ENCODE data around the gene PARD3B. TPM values are rescaled to one million over a fixed set of nuclear protein-coding genes. Genes with fewer than 3 reads are reported as not detected.

PARD3B gene
- total RNA-seq, 1 experiment from 2014 or later, result 2.0 TPM

- TF ChIP-seq, protein P1, sequence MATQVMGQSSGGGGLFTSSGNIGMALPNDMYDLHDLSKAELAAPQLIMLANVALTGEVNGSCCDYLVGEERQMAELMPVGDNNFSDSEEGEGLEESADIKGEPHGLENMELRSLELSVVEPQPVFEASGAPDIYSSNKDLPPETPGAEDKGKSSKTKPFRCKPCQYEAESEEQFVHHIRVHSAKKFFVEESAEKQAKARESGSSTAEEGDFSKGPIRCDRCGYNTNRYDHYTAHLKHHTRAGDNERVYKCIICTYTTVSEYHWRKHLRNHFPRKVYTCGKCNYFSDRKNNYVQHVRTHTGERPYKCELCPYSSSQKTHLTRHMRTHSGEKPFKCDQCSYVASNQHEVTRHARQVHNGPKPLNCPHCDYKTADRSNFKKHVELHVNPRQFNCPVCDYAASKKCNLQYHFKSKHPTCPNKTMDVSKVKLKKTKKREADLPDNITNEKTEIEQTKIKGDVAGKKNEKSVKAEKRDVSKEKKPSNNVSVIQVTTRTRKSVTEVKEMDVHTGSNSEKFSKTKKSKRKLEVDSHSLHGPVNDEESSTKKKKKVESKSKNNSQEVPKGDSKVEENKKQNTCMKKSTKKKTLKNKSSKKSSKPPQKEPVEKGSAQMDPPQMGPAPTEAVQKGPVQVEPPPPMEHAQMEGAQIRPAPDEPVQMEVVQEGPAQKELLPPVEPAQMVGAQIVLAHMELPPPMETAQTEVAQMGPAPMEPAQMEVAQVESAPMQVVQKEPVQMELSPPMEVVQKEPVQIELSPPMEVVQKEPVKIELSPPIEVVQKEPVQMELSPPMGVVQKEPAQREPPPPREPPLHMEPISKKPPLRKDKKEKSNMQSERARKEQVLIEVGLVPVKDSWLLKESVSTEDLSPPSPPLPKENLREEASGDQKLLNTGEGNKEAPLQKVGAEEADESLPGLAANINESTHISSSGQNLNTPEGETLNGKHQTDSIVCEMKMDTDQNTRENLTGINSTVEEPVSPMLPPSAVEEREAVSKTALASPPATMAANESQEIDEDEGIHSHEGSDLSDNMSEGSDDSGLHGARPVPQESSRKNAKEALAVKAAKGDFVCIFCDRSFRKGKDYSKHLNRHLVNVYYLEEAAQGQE (IDR thresholded peaks at IDR 0.05; ENCODE audit: low read depth), result no peak
- TF ChIP-seq POLR2AphosphoS5 (IDR thresholded peaks at IDR 0.05; ENCODE audit: low read depth, low read length) (no peak), SP1 (IDR thresholded peaks at IDR 0.05; ENCODE audit: low read depth) (no peak), CEBPB (IDR thresholded peaks at IDR 0.05; ENCODE audit: low read depth) (no peak), ZFX (IDR thresholded peaks at IDR 0.05) (no peak)
Measured at GRCh38 chr2:205261516-205262020, 716.3 kb downstream of the PARD3B start (continued).

DNA sequence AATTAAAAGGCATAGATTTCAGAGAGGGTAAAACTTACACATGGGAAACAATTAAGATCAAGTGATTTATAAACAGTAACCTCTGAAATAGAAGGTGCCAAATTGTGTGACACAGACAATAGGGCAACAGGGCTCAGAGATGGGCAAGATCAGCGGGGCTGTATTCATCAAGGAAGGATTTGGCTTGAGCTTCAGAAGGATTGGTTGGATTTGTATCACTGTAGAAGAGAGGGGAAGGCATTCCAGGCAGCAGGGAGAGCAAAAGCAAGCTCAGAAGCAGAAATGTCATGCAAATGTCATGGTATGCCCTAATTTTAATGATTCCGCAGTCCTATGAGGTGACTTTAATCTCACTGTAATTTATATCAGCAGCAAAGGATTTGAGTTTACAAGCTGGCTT lies 722.0 kb downstream of the PARD3B start:
- ChIA-PET CTCF (no interaction called here), POLR2A (no interaction called here), RAD21 (ENCODE audit: low non-redundant PET in 1 of 2, low total read pairs in 2 of 2, uncharacterized antibody in 2 of 2, unreplicated experiment in 2 of 2) (no interaction called here)
- no peaks in the 10 kb centered on the region for H3K79me2 ChIP-seq (ENCODE audit: insufficient read depth, low read length)
- no peaks in the 10 kb centered on the region for H3K9me3 ChIP-seq (ENCODE audit: control insufficient read depth in 1 of 2, insufficient read depth in 1 of 2, low read depth in 1 of 2, low read length in 2 of 2)
- no peak overlapping the region for H3K9ac ChIP-seq (ENCODE audit: low read length)
- H3K27ac ChIP-seq (ENCODE audit: low read depth, low read length), result no peak overlapping the region
- no peaks in the 10 kb centered on the region; the same call in 1 of the 2 replicates for H4K20me1 ChIP-seq (ENCODE audit: insufficient read depth)
- no peaks in the 10 kb centered on the region for H3K36me3 ChIP-seq (ENCODE audit: control insufficient read depth in 1 of 2, insufficient read depth in 2 of 2, low read length in 2 of 2)
- TF ChIP-seq JUND (IDR thresholded peaks at IDR 0.05), result no peak
- ATAC-seq (no peak), DNase-seq (ENCODE audit: low read depth, low spot score) (no peak)
- H3K4me2 ChIP-seq (ENCODE audit: low read length), result no peak overlapping the region
- H3K4me1 ChIP-seq (ENCODE audit: control insufficient read depth in 1 of 2, insufficient read depth in 2 of 2, low read length in 2 of 2), result no peaks in the 10 kb centered on the region
- intact Hi-C loops (cut with micrococcal nuclease), result no loop called here
- H2AFZ ChIP-seq (ENCODE audit: low read depth, low read length, poor library complexity, severe bottlenecking), result no peak overlapping the region
- BruUV-seq (replicated peaks), result no TSS peak
- peaks cover 6% of the 10 kb centered on the region; the same call in 1 of the 2 replicates for H3K27me3 ChIP-seq (ENCODE audit: insufficient read depth, low read length)
- H3K9me2 ChIP-seq (ENCODE audit: insufficient read depth), result no peaks in the 10 kb centered on the region
- H3K4me3 ChIP-seq (replicated peaks in 1 of 2; ENCODE audit: low read depth in 1 of 2, low read length in 2 of 2), result no peak overlapping the region
